GM18511 (cell line): ENCODE data around the gene CDON.

Experiments
- ATAC-seq: cut with Tn5 transposase; IDR thresholded peaks from one replicate; pipeline ENCODE4 v1.9.1; 2021; ENCODE audit warnings: mild to moderate bottlenecking, moderate library complexity; ENCODE audit not compliant: unreplicated experiment

CDON gene

GRCh38 chr11:125946712-125947418 lies 115.8 kb downstream of the CDON start:
- no peak for ATAC-seq

- ATAC-seq = no peak
Observed at GRCh38 chr11:125945797-125946520, 116.7 kb downstream of the CDON start, which contains the start of gene VSIG10L2. TSS of gene VSIG10L2 (plus strand) at chr11:125946044. CDS start at chr11:125946056, 12 bp downstream.

- no peak for ATAC-seq
Observed at GRCh38 chr11:125945011-125945796, 117.5 kb downstream of the CDON start.

GRCh38 chr11:125944350-125945010 lies 118.2 kb downstream of the CDON start:
- ATAC-seq = no peak

GRCh38 chr11:125943661-125944349 lies 118.9 kb downstream of the CDON start:
- no peak for ATAC-seq

- no peak for ATAC-seq
Observed at GRCh38 chr11:125942771-125943428, 119.8 kb downstream of the CDON start.

- ATAC-seq = peak; percentile 67
Observed at GRCh38 chr11:125941619-125942611, 120.8 kb downstream of the CDON start.

GRCh38 chr11:125941267-125941618 lies 121.4 kb downstream of the CDON start:
- ATAC-seq = no peak

GRCh38 chr11:125940145-125940544 lies 122.5 kb downstream of the CDON start:
- ATAC-seq = no peak

GRCh38 chr11:125939081-125939521 lies 123.6 kb downstream of the CDON start:
- no peak for ATAC-seq

- ATAC-seq = no peak
Observed at GRCh38 chr11:125938418-125938817, 124.2 kb downstream of the CDON start.

GRCh38 chr11:125935618-125936199 lies 127.0 kb downstream of the CDON start:
- no peak for ATAC-seq

- no peak for ATAC-seq
Observed at GRCh38 chr11:125935056-125935455, 127.6 kb downstream of the CDON start.

- no peak for ATAC-seq
Observed at GRCh38 chr11:125934473-125934872, 128.2 kb downstream of the CDON start.

GRCh38 chr11:125933030-125933813 lies 129.4 kb downstream of the CDON start:
- ATAC-seq = no peak

- ATAC-seq = no peak
Observed at GRCh38 chr11:125932301-125932700, 130.4 kb downstream of the CDON start.

- ATAC-seq = no peak
Observed at GRCh38 chr11:125931668-125932067, 131.0 kb downstream of the CDON start.

GRCh38 chr11:125931116-125931515 lies 131.6 kb downstream of the CDON start:
- no peak for ATAC-seq
